K562 (cell line): Measurements from ENCODE around the gene PTPN11. TPM values are rescaled to one million over a fixed set of nuclear protein-coding genes. Genes with fewer than 3 reads are reported as not detected.

Experiments used
- CREM ChIP-seq: IDR thresholded peaks from 2 replicates; pipeline ENCODE4 v1.6.1; 2014; ENCODE audit warnings: antibody characterized with exemption, low read depth
- DACH1 ChIP-seq: fragments of 450-650 bp; IDR thresholded peaks from 2 replicates; pipeline ENCODE4 v1.6.1; 2018; ENCODE audit not compliant: partially characterized antibody
- IFI16 ChIP-seq: fragments of 250-450 bp; sonication (Bioruptor Pico); IDR thresholded peaks from 2 replicates; pipeline ENCODE4 v2.1.2; 2022; ENCODE audit warnings: mild to moderate bottlenecking, inconsistent platforms
- NEUROD1 ChIP-seq: fragments of 150-350 bp; IDR thresholded peaks from 2 replicates; pipeline ENCODE4 v1.6.1; 2014; ENCODE audit warnings: borderline replicate concordance, low read length, low read depth; ENCODE audit not compliant: partially characterized antibody
- NR1H2 ChIP-seq: sonication (generic); formaldehyde crosslinking; IDR thresholded peaks from 2 replicates; pipeline ENCODE4 v1.4.0; 2020; ENCODE audit warnings: mild to moderate bottlenecking, missing genetic modification reagents
- PHF20 ChIP-seq: fragments of 450-650 bp; IDR thresholded peaks from 2 replicates; pipeline ENCODE4 v1.6.1; 2018; ENCODE audit not compliant: partially characterized antibody
- RAD21 ChIP-seq, 2 experiments: fragments of 250-450 bp in 1 of 2; fragments of 450-650 bp in 1 of 2; sonication (Bioruptor Pico) in 1 of 2; formaldehyde crosslinking in 1 of 2; IDR thresholded peaks in 1 of 2; conservative IDR thresholded peaks in 1 of 2; 2 replicates each; pipeline versions ENCODE4 v1.4.0 to v1.8.0; 2020 to 2022; ENCODE audit warnings: mild to moderate bottlenecking in 2 of 2, moderate library complexity in 1 of 2
- RBM17 ChIP-seq: fragments of 200-400 bp; formaldehyde crosslinking; IDR thresholded peaks from 2 replicates; pipeline ENCODE4 v1.6.1; 2017; ENCODE audit warnings: low read depth, mild to moderate bottlenecking, low read length, borderline replicate concordance
- SIN3A ChIP-seq, 2 experiments: fragments of 150-350 bp in 1 of 2; IDR thresholded peaks; 2 replicates each; pipeline ENCODE4 v1.6.1; 2011 to 2016; ENCODE audit warnings: borderline replicate concordance in 2 of 2, low read depth in 2 of 2, low read length in 2 of 2, mild to moderate bottlenecking in 2 of 2, moderate library complexity in 2 of 2; ENCODE audit not compliant: control insufficient read depth in 1 of 2
- SMARCA4 ChIP-seq: fragments of 450-650 bp; IDR thresholded peaks from 2 replicates; pipeline ENCODE4 v1.6.1; 2016
- STAG1 ChIP-seq: sonication (generic); formaldehyde crosslinking; IDR thresholded peaks from 2 replicates; pipeline ENCODE4 v1.5.0; 2020; ENCODE audit warnings: missing genetic modification reagents, borderline replicate concordance
- STAT6 ChIP-seq: sonication (generic); formaldehyde crosslinking; IDR thresholded peaks from 2 replicates; pipeline ENCODE4 v1.8.1; 2023; ENCODE audit warnings: mild to moderate bottlenecking, missing genetic modification reagents
- TAF1 ChIP-seq: IDR thresholded peaks from 2 replicates; pipeline ENCODE4 v1.6.1; 2011; ENCODE audit warnings: mild to moderate bottlenecking, low read length, moderate library complexity; ENCODE audit not compliant: insufficient read depth, control insufficient read depth, severe bottlenecking; ENCODE audit errors: extremely low read depth
- TARDBP ChIP-seq: fragments of 450-650 bp; IDR thresholded peaks from 2 replicates; pipeline ENCODE4 v1.6.1; 2016
- TEAD2 ChIP-seq: fragments of 450-650 bp; IDR thresholded peaks from 2 replicates; pipeline ENCODE4 v1.6.1; 2016; ENCODE audit warnings: missing genetic modification characterization, control low read depth, missing compliant biosample characterization
- ZBTB12 ChIP-seq: fragments of 250-450 bp; sonication (Bioruptor Pico); IDR thresholded peaks from 2 replicates; pipeline ENCODE4 v1.4.0; 2020
- ZBTB17 ChIP-seq: fragments of 450-650 bp; formaldehyde crosslinking; IDR thresholded peaks from 2 replicates; pipeline ENCODE4 v1.4.0; 2020; ENCODE audit warnings: mild to moderate bottlenecking
- ZNF212 ChIP-seq: fragments of 450-650 bp; formaldehyde crosslinking; IDR thresholded peaks from 2 replicates; pipeline ENCODE4 v1.4.0; 2020; ENCODE audit warnings: mild to moderate bottlenecking
- ZNF584 ChIP-seq: fragments of 200-800 bp; sonication (Bioruptor generic); IDR thresholded peaks from 2 replicates; pipeline ENCODE4 v1.6.1; 2016; ENCODE audit warnings: low read depth, mild to moderate bottlenecking, missing genetic modification characterization, missing compliant biosample characterization
- ZNF699 ChIP-seq: fragments of 250-450 bp; sonication (Bioruptor Pico); IDR thresholded peaks from 2 replicates; pipeline ENCODE4 v1.8.0; 2021; ENCODE audit warnings: mild to moderate bottlenecking, moderate library complexity; ENCODE audit not compliant: insufficient replicate concordance
- polyA plus RNA-seq, 8 experiments: library from polyadenylated mRNA; depleted of rRNA in 4 of 8; stranded (reverse) in 5 of 8; unstranded in 3 of 8; fragments of >200 nt; fragmentation: Nextera tagmentation in 2 of 8; fragmentation: Illumina TruSeq in 1 of 8; extraction: Ambion mirVana in 2 of 8; extraction: Trizol in 1 of 8; gene quantifications; 2 replicates each; pipeline versions ENCODE4 v1.2.1 to v1.2.3, GENCODE V29; 2011 to 2014; ENCODE audit warnings: inconsistent platforms in 1 of 8, missing spikeins in 1 of 8
- total RNA-seq, 7 experiments: library from RNA; depleted of rRNA in 6 of 7; stranded (reverse); fragments of >200 nt in 6 of 7; fragmentation: Illumina TruSeq in 2 of 7; extraction: Trizol in 2 of 7; gene quantifications; 2 replicates each; pipeline versions ENCODE4 v1.2.1 to v1.2.3, GENCODE V29; 2011 to 2021; ENCODE audit warnings: low replicate concordance in 1 of 7
- TF ChIP-seq, protein P1 (sequence below): fragments of 250-450 bp; sonication (Bioruptor Pico); IDR thresholded peaks from 2 replicates; pipeline ENCODE4 v1.4.0; 2020; ENCODE audit warnings: mild to moderate bottlenecking
- TF ChIP-seq, protein P2 (sequence below): fragments of 450-650 bp; IDR thresholded peaks from 2 replicates; pipeline ENCODE4 v1.6.1; 2016; ENCODE audit warnings: missing biosample characterization, missing genetic modification characterization

The PTPN11 gene
- total and polyA plus RNA-seq, 9 of the 15 experiments (the other 6 are each of a cell fraction or from before 2014, with no cell fraction given), result 22.5 to 126 (median 79.7) TPM

DNA sequence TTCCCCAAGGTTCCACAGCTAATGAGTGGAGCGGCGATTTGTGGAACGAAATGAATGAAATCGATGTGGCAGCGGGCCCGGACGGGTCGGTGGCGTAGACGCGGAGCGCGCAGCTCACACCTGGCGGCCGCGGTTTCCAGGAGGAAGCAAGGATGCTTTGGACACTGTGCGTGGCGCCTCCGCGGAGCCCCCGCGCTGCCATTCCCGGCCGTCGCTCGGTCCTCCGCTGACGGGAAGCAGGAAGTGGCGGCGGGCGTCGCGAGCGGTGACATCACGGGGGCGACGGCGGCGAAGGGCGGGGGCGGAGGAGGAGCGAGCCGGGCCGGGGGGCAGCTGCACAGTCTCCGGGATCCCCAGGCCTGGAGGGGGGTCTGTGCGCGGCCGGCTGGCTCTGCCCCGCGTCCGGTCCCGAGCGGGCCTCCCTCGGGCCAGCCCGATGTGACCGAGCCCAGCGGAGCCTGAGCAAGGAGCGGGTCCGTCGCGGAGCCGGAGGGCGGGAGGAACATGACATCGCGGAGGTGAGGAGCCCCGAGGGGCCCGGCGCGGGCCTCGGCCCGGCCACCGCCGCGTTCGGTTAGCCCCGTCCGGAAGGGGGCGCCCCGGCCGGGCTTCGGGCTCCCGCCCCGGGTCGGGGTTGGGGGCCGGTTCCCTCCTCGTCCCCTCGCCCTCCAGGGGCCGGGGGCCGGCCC, at the start of gene PTPN11 (continued):
- no peak for TF ChIP-seq ZNF584 (CRISPR knock-in tag)
- peak; percentile 97 for TF ChIP-seq PHF20
- peak; percentile 52 for TF ChIP-seq NEUROD1
- TF ChIP-seq SIN3A (IDR thresholded peaks at IDR 0.05; ENCODE audit: borderline replicate concordance in 2 of 2, control insufficient read depth in 1 of 2, low read depth in 2 of 2, low read length in 2 of 2), result peak; percentile 28 to 93; a peak in 3 of 4 replicates
- TF ChIP-seq ZNF212, result no peak
- no peak for TF ChIP-seq TEAD2 (tag)
- TF ChIP-seq RAD21 (CRISPR knock-in tag; conservative IDR thresholded peaks at IDR 0.05 in 1 of 2, IDR thresholded peaks at IDR 0.05 in 1 of 2), result peak in 1 of 2 experiments; percentile 29; a peak in 2 of 4 replicates
- TF ChIP-seq TARDBP, result no peak
- TF ChIP-seq TAF1, result peak; percentile 97
- TF ChIP-seq RBM17, result no peak
- peak; percentile 31; the same call in 1 of the 2 replicates for TF ChIP-seq NR1H2 (CRISPR knock-in tag)
- TF ChIP-seq, protein P1, sequence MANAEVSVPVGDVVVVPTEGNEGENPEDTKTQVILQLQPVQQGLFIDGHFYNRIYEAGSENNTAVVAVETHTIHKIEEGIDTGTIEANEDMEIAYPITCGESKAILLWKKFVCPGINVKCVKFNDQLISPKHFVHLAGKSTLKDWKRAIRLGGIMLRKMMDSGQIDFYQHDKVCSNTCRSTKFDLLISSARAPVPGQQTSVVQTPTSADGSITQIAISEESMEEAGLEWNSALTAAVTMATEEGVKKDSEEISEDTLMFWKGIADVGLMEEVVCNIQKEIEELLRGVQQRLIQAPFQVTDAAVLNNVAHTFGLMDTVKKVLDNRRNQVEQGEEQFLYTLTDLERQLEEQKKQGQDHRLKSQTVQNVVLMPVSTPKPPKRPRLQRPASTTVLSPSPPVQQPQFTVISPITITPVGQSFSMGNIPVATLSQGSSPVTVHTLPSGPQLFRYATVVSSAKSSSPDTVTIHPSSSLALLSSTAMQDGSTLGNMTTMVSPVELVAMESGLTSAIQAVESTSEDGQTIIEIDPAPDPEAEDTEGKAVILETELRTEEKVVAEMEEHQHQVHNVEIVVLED (CRISPR knock-in tag), result peak; percentile 64; the same call in 1 of the 2 replicates
- peak; percentile 16 for TF ChIP-seq DACH1
- TF ChIP-seq ZBTB12 (CRISPR knock-in tag), result peak; percentile 99
- TF ChIP-seq ZBTB17 (CRISPR knock-in tag), result 0 out of 2 replicates have a peak, but pooled peaks have one; percentile 45
- TF ChIP-seq SMARCA4, result no peak
- TF ChIP-seq ZNF699 (CRISPR knock-in tag), result no peak
- TF ChIP-seq, protein P2, sequence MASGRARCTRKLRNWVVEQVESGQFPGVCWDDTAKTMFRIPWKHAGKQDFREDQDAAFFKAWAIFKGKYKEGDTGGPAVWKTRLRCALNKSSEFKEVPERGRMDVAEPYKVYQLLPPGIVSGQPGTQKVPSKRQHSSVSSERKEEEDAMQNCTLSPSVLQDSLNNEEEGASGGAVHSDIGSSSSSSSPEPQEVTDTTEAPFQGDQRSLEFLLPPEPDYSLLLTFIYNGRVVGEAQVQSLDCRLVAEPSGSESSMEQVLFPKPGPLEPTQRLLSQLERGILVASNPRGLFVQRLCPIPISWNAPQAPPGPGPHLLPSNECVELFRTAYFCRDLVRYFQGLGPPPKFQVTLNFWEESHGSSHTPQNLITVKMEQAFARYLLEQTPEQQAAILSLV (tag), result no peak
- TF ChIP-seq STAG1 (CRISPR knock-in tag), result no peak
- TF ChIP-seq IFI16, result no peak
- TF ChIP-seq STAT6, result no peak
- peak; percentile 99 for TF ChIP-seq CREM
